ENCODE measurements around the gene SPRTN.

SPRTN gene

DNA sequence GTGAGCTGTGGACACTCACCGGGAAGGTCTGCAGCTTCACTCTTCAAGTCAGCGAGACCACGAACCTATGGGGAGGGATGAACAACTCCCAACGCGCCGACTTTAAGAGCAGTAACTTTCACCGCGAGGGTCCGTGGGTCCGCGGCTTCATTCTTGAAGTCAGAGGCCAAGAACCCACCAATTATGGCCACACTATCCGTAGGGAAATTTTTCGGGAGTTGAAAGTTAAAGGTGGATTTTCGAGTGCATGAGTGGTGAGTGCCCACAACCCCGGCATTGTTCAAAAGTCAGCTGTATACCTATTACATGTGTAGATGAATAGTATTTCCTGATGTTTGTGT, 20.1 kb upstream of the SPRTN start:
- no peak for DNase-seq (ENCODE audit: low read depth, low spot score)
- H3K4me3 ChIP-seq (ENCODE audit: low read length): no peak overlapping the region
- H3K27ac ChIP-seq (ENCODE audit: low read length): no peak overlapping the region
- H3K9me3 ChIP-seq (ENCODE audit: control insufficient read depth, insufficient read depth, low read length): no peaks in the 10 kb centered on the region
- H3K4me1 ChIP-seq (ENCODE audit: control insufficient read depth, insufficient read depth, low read length): no peaks in the 10 kb centered on the region
- H3K27me3 ChIP-seq (ENCODE audit: control insufficient read depth, insufficient read depth, low read length): no peaks in the 10 kb centered on the region
- H3K36me3 ChIP-seq (ENCODE audit: control insufficient read depth, insufficient read depth, low read length): no peaks in the 10 kb centered on the region
- WGBS (ENCODE audit: insufficient coverage, insufficient read length): no CpG with 5 or more reads among the region's 15 CpGs

DNA sequence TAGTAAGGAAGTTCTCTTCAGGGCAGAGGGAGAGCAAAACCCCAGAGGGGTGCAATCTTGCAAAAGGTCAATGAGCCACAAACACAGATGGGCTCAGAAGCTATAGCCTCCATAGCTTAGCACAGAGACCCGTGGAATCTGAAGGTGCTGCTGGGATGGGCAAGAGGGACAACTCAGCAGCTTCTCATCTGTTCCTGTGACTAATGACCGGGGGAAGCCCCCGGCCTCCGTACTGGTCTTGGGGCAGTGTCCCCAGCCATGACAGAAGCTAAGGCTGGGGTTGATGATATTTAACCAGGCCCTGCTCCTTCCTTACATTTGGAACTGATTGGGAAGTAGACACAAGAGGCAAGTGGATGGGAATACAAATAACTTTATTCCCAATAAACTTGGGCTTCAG, 19.5 kb upstream of the SPRTN start:
- Histone ChIP-seq H3K27ac (ENCODE audit: low read length) (no peak overlapping the region), H3K4me3 (ENCODE audit: low read length) (no peak overlapping the region), H3K4me1 (ENCODE audit: control insufficient read depth, insufficient read depth, low read length) (no peaks in the 10 kb centered on the region), H3K27me3 (ENCODE audit: control insufficient read depth, insufficient read depth, low read length) (no peaks in the 10 kb centered on the region), H3K36me3 (ENCODE audit: control insufficient read depth, insufficient read depth, low read length) (no peaks in the 10 kb centered on the region), H3K9me3 (ENCODE audit: control insufficient read depth, insufficient read depth, low read length) (no peaks in the 10 kb centered on the region)
- WGBS (ENCODE audit: insufficient coverage, insufficient read length): no CpG with 5 or more reads among the region's 4 CpGs
- no peak for DNase-seq (ENCODE audit: low read depth, low spot score)

- Histone ChIP-seq H3K27ac (ENCODE audit: low read length) (no peak overlapping the region), H3K4me3 (ENCODE audit: low read length) (no peak overlapping the region), H3K27me3 (ENCODE audit: control insufficient read depth, insufficient read depth, low read length) (no peaks in the 10 kb centered on the region), H3K36me3 (ENCODE audit: control insufficient read depth, insufficient read depth, low read length) (no peaks in the 10 kb centered on the region), H3K4me1 (ENCODE audit: control insufficient read depth, insufficient read depth, low read length) (no peaks in the 10 kb centered on the region), H3K9me3 (ENCODE audit: control insufficient read depth, insufficient read depth, low read length) (no peaks in the 10 kb centered on the region)
- WGBS (ENCODE audit: insufficient coverage, insufficient read length): no CpG with 5 or more reads among the region's 9 CpGs
- no peak for DNase-seq (ENCODE audit: low read depth, low spot score)
These were observed 19.0 kb upstream of the SPRTN start for GRCh38 chr1:231319080-231319479.

GRCh38 chr1:231322880-231323530, 15.1 kb upstream of the SPRTN start:
- no peaks in the 10 kb centered on the region for H3K36me3 ChIP-seq (ENCODE audit: control insufficient read depth, insufficient read depth, low read length)
- no peak overlapping the region for H3K4me3 ChIP-seq (ENCODE audit: low read length)
- no peaks in the 10 kb centered on the region for H3K27me3 ChIP-seq (ENCODE audit: control insufficient read depth, insufficient read depth, low read length)
- DNase-seq (ENCODE audit: low read depth, low spot score): no peak
- no peak overlapping the region for H3K27ac ChIP-seq (ENCODE audit: low read length)
- no CpG with 5 or more reads among the region's 7 CpGs for WGBS (ENCODE audit: insufficient coverage, insufficient read length)
- H3K9me3 ChIP-seq (ENCODE audit: control insufficient read depth, insufficient read depth, low read length): no peaks in the 10 kb centered on the region
- H3K4me1 ChIP-seq (ENCODE audit: control insufficient read depth, insufficient read depth, low read length): no peaks in the 10 kb centered on the region

- WGBS (ENCODE audit: insufficient coverage, insufficient read length): no CpG with 5 or more reads among the region's 5 CpGs
- H3K36me3 ChIP-seq (ENCODE audit: control insufficient read depth, insufficient read depth, low read length): no peaks in the 10 kb centered on the region
- no peak overlapping the region for H3K27ac ChIP-seq (ENCODE audit: low read length)
- H3K27me3 ChIP-seq (ENCODE audit: control insufficient read depth, insufficient read depth, low read length): no peaks in the 10 kb centered on the region
- DNase-seq (ENCODE audit: low read depth, low spot score): no peak
- H3K4me3 ChIP-seq (ENCODE audit: low read length): no peak overlapping the region
- H3K4me1 ChIP-seq (ENCODE audit: control insufficient read depth, insufficient read depth, low read length): no peaks in the 10 kb centered on the region
- no peaks in the 10 kb centered on the region for H3K9me3 ChIP-seq (ENCODE audit: control insufficient read depth, insufficient read depth, low read length)
These were observed 13.4 kb upstream of the SPRTN start for GRCh38 chr1:231324660-231325059.

DNA sequence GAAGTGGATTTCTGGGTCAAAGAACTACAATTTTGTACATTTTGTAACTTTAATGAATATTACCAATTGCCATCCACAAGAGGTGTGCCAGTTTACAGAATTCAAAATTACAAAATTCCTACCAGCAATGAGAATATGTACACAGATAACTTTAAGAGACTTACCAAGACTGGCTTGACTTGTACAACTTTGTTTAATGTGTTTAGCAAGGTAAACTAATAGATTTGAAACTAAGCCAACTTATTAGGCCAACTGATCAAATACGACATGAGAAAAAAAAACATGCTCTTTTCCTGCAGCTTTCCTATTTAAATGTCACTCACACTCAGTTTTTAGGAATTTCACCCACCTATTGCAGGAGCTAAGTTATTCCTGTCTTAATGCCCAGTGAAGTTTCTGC, 11.8 kb upstream of the SPRTN start:
- WGBS (ENCODE audit: insufficient coverage, insufficient read length): no CpG with 5 or more reads among the region's 1 CpG
- no peaks in the 10 kb centered on the region for H3K36me3 ChIP-seq (ENCODE audit: control insufficient read depth, insufficient read depth, low read length)
- H3K27ac ChIP-seq (ENCODE audit: low read length): no peak overlapping the region
- no peaks in the 10 kb centered on the region for H3K4me1 ChIP-seq (ENCODE audit: control insufficient read depth, insufficient read depth, low read length)
- H3K27me3 ChIP-seq (ENCODE audit: control insufficient read depth, insufficient read depth, low read length): no peaks in the 10 kb centered on the region
- H3K9me3 ChIP-seq (ENCODE audit: control insufficient read depth, insufficient read depth, low read length): no peaks in the 10 kb centered on the region
- H3K4me3 ChIP-seq (ENCODE audit: low read length): no peak overlapping the region
- no peak for DNase-seq (ENCODE audit: low read depth, low spot score)

DNA sequence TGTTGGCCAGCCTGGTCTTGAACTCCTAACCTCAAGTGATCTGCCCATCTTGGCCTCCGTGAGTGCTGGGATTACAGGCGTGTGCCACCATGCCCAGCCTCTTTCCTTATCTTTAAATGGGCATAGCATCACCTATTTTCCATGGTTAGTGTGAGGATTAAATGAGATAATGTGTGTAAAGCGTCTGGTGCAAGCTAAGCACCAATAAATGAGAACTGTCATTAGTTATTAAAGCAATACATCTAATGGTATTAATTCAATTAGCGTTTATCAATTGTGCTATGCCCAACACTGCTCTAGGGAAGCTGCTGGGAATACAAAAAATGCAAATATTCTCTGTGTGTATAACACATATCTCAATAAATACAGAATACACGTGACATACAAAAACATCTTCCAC, 10.5 kb upstream of the SPRTN start:
- Histone ChIP-seq H3K4me1 (ENCODE audit: control insufficient read depth, insufficient read depth, low read length) (no peaks in the 10 kb centered on the region), H3K36me3 (ENCODE audit: control insufficient read depth, insufficient read depth, low read length) (no peaks in the 10 kb centered on the region), H3K27me3 (ENCODE audit: control insufficient read depth, insufficient read depth, low read length) (no peaks in the 10 kb centered on the region), H3K4me3 (ENCODE audit: low read length) (no peak overlapping the region), H3K9me3 (ENCODE audit: control insufficient read depth, insufficient read depth, low read length) (no peaks in the 10 kb centered on the region), H3K27ac (ENCODE audit: low read length) (no peak overlapping the region)
- no peak for DNase-seq (ENCODE audit: low read depth, low spot score)
- no CpG with 5 or more reads among the region's 5 CpGs for WGBS (ENCODE audit: insufficient coverage, insufficient read length)

DNA sequence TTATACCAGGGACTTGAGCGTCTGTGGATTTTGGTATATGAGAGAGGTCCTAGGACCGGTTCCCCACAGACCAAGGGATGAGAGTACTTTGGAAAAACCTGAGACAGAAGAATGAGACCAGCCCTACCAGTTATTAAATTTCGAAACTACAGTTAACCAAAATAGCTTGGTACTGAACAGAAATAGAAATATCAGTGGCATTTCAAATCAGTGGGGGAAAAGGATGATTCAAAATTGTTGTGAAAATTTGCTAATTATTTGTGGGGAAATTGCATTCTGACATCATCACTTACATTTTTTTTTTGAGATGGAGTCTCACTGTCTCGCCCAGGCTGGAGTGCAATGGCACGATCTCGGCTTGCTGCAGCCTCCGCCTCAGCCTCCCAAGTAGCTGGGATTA, 8.6 kb upstream of the SPRTN start:
- Histone ChIP-seq H3K4me3 (ENCODE audit: low read length) (no peak overlapping the region), H3K36me3 (ENCODE audit: control insufficient read depth, insufficient read depth, low read length) (no peaks in the 10 kb centered on the region), H3K27me3 (ENCODE audit: control insufficient read depth, insufficient read depth, low read length) (no peaks in the 10 kb centered on the region), H3K4me1 (ENCODE audit: control insufficient read depth, insufficient read depth, low read length) (no peaks in the 10 kb centered on the region), H3K27ac (ENCODE audit: low read length) (no peak overlapping the region), H3K9me3 (ENCODE audit: control insufficient read depth, insufficient read depth, low read length) (no peaks in the 10 kb centered on the region)
- no peak for DNase-seq (ENCODE audit: low read depth, low spot score)
- no CpG with 5 or more reads among the region's 7 CpGs for WGBS (ENCODE audit: insufficient coverage, insufficient read length)

- Histone ChIP-seq H3K4me3 (ENCODE audit: low read length) (no peak overlapping the region), H3K27ac (ENCODE audit: low read length) (no peak overlapping the region)
These were observed 5.3 kb upstream of the SPRTN start for GRCh38 chr1:231332761-231333160.

GRCh38 chr1:231334079-231334666, 3.9 kb upstream of the SPRTN start:
- no peak for DNase-seq (ENCODE audit: low read depth, low spot score)
- no peak overlapping the region for H3K4me3 ChIP-seq (ENCODE audit: low read length)
- no CpG with 5 or more reads among the region's 1 CpG for WGBS (ENCODE audit: insufficient coverage, insufficient read length)
- no peaks in the 10 kb centered on the region for H3K9me3 ChIP-seq (ENCODE audit: control insufficient read depth, insufficient read depth, low read length)
- no peaks in the 10 kb centered on the region for H3K27me3 ChIP-seq (ENCODE audit: control insufficient read depth, insufficient read depth, low read length)
- H3K36me3 ChIP-seq (ENCODE audit: control insufficient read depth, insufficient read depth, low read length): no peaks in the 10 kb centered on the region
- H3K4me1 ChIP-seq (ENCODE audit: control insufficient read depth, insufficient read depth, low read length): peaks cover 3% of the 10 kb centered on the region; the same call in 1 of the 2 replicates
- no peak overlapping the region for H3K27ac ChIP-seq (ENCODE audit: low read length)

More at GRCh38 chr1:231332761-231333160, 5.3 kb upstream of the SPRTN start:
- H3K4me1 ChIP-seq (ENCODE audit: control insufficient read depth, insufficient read depth, low read length): peaks cover 3% of the 10 kb centered on the region; the same call in 1 of the 2 replicates
- WGBS (ENCODE audit: insufficient coverage, insufficient read length): no CpG with 5 or more reads among the region's 1 CpG
- no peak for DNase-seq (ENCODE audit: low read depth, low spot score)
- H3K27me3 ChIP-seq (ENCODE audit: control insufficient read depth, insufficient read depth, low read length): no peaks in the 10 kb centered on the region
- no peaks in the 10 kb centered on the region for H3K9me3 ChIP-seq (ENCODE audit: control insufficient read depth, insufficient read depth, low read length)
- H3K36me3 ChIP-seq (ENCODE audit: control insufficient read depth, insufficient read depth, low read length): no peaks in the 10 kb centered on the region

- WGBS (ENCODE audit: insufficient coverage, insufficient read length): no CpG with 5 or more reads among the region's 6 CpGs
- Histone ChIP-seq H3K4me1 (ENCODE audit: control insufficient read depth, insufficient read depth, low read length) (peaks cover 3% of the 10 kb centered on the region; the same call in 1 of the 2 replicates), H3K27ac (ENCODE audit: low read length) (no peak overlapping the region)
These were observed 3.1 kb upstream of the SPRTN start for GRCh38 chr1:231334952-231335351.

More at GRCh38 chr1:231334952-231335351, 3.1 kb upstream of the SPRTN start:
- DNase-seq (ENCODE audit: low read depth, low spot score): no peak
- Histone ChIP-seq H3K36me3 (ENCODE audit: control insufficient read depth, insufficient read depth, low read length) (no peaks in the 10 kb centered on the region; the same call in 1 of the 2 replicates), H3K4me3 (ENCODE audit: low read length) (no peak overlapping the region), H3K9me3 (ENCODE audit: control insufficient read depth, insufficient read depth, low read length) (no peaks in the 10 kb centered on the region), H3K27me3 (ENCODE audit: control insufficient read depth, insufficient read depth, low read length) (no peaks in the 10 kb centered on the region)
